Ascending aorta (tissue), 2 donors: ENCODE results near the gene XRCC3. TPM values are rescaled to one million over a fixed set of nuclear protein-coding genes. Genes with fewer than 3 reads are reported as not detected.

ENCODE experiments used
- DNase-seq, 2 donors: peaks; one replicate each; pipeline ENCODE4 v3.0.0-alpha.2; 2019; ENCODE audit warnings: low spot score in 2 of 2
- H3K27ac ChIP-seq, 2 donors: fragments of 200-600 bp; sonication (generic); one replicate each; pipeline ENCODE4 v1.5.1; 2016 to 2017; ENCODE audit warnings: mild to moderate bottlenecking in 1 of 2
- H3K27me3 ChIP-seq: fragments of 200-600 bp; sonication (generic); one replicate; pipeline ENCODE4 v1.5.1; 2017
- H3K36me3 ChIP-seq, 2 donors: fragments of 200-600 bp; sonication (generic); one replicate each; pipeline ENCODE4 v1.5.1; 2016
- H3K4me1 ChIP-seq, 2 donors: fragments of 200-600 bp; sonication (generic); one replicate each; pipeline ENCODE4 v1.5.1; 2016 to 2017; ENCODE audit warnings: mild to moderate bottlenecking in 1 of 2
- H3K4me3 ChIP-seq, 2 donors: fragments of 200-600 bp; sonication (generic); one replicate each; pipeline ENCODE4 v1.5.1; 2016 to 2017; ENCODE audit warnings: mild to moderate bottlenecking in 1 of 2
- H3K9me3 ChIP-seq, 2 donors: fragments of 200-600 bp; sonication (generic); one replicate each; pipeline ENCODE4 v1.5.1; 2016
- CTCF ChIP-seq, 3 experiments: fragments of 200-600 bp in 2 of 3; fragments of 450-650 bp in 1 of 3; sonication (generic) in 2 of 3; IDR thresholded peaks; one replicate each; pipeline ENCODE4 v1.5.1; 2016 to 2019; ENCODE audit warnings: antibody characterized with exemption in 3 of 3, mild to moderate bottlenecking in 1 of 3, moderate library complexity in 1 of 3
- intact Hi-C: fragments of 100-400 bp; cut with DNase I; formaldehyde crosslinking; loops from one replicate; pipeline ENCODE4 v1.15.1; 2023
- total RNA-seq: library from RNA; depleted of rRNA; stranded (reverse); fragments of >200 nt; gene quantifications from one replicate; pipeline ENCODE4 v1.1.0, GENCODE V29; 2016

Gene XRCC3
- total RNA-seq, 1 donor from 2014 or later: 9.0 TPM

GRCh38 chr14:103690332-103690731 lies 24.9 kb downstream of the XRCC3 start:
- H3K36me3 ChIP-seq: peaks cover 53 to 72% of the 10 kb centered on the region in 2 donors

DNA sequence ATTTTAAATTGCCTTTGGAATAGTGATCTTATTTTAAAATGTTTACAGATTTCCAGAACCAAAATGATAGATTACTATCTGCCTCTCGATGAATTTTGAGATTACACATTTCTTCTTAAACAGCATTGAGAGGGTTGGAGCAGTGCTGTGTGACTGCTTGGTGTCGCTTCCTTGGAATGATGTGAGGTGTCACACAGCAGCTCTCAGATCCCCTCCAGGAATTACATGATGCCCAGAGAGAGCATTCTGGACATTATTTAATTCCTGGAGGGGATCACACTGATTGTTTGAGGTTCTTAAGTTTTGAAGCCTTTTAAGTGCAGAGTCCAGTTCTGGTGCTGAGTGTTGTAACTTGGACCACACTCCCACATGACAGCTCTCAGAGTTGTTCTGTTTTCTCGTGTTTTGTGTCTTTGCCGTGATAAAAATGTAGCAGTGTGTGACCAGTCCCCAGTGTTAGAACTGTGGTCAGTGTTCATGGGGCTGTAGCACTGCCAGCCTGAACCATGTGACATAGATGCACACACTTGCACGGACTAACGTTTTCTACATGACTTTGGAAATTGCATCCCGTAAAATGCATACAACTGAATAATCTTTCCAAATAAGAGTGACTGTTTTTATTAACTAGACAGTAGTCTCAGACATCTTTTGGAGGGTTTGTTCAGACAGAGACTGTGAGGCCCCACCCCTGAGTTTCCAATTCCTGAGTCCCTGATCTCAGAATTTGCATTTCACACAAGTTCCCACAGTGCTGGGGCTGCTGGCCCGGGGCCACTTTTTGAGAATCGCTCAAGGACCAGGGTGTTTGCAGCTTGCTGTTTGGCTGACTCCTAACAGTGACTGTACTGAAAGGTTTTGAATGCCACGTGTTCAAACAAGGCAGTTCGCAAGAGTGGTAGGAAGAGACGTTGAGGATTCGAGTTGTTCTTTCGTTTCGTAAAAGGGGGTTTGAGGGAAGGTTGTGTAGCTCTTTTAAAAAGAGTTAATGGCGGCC lies 26.0 kb downstream of the XRCC3 start:
- peak overlapping the region; percentile 37 to 66 for H3K27ac ChIP-seq
- peaks cover 6 to 10% of the 10 kb centered on the region in 2 donors for H3K4me1 ChIP-seq
- TF ChIP-seq CTCF (IDR thresholded peaks at IDR 0.05): no peak
- H3K27me3 ChIP-seq: no peaks in the 10 kb centered on the region
- no peaks in the 10 kb centered on the region for H3K9me3 ChIP-seq
- peaks cover 59 to 74% of the 10 kb centered on the region in 2 donors for H3K36me3 ChIP-seq
- intact Hi-C loops: no loop called here
- H3K4me3 ChIP-seq: peak overlapping the region in 1 of 2 donors; percentile 38
- DNase-seq: no peak

More at GRCh38 chr14:103690332-103690731, 24.9 kb downstream of the XRCC3 start:
- no peak for TF ChIP-seq CTCF (IDR thresholded peaks at IDR 0.05)
- no peaks in the 10 kb centered on the region for H3K27me3 ChIP-seq
- no peak for DNase-seq
- H3K4me3 ChIP-seq: no peak overlapping the region
- H3K4me1 ChIP-seq: peaks cover 6 to 10% of the 10 kb centered on the region in 2 donors
- H3K27ac ChIP-seq: peak overlapping the region in 1 of 2 donors; percentile 37
- H3K9me3 ChIP-seq: no peaks in the 10 kb centered on the region
- intact Hi-C loops: no loop called here

GRCh38 chr14:103688441-103688840 lies 26.8 kb downstream of the XRCC3 start:
- intact Hi-C loops: no loop called here
- TF ChIP-seq CTCF (IDR thresholded peaks at IDR 0.05): no peak
- Histone ChIP-seq H3K4me3 (no peak overlapping the region), H3K27me3 (no peaks in the 10 kb centered on the region), H3K27ac (peak overlapping the region; percentile 33 to 66), H3K4me1 (peaks cover 6 to 10% of the 10 kb centered on the region in 2 donors), H3K9me3 (no peaks in the 10 kb centered on the region), H3K36me3 (peaks cover 59 to 74% of the 10 kb centered on the region in 2 donors)
- DNase-seq: no peak

DNA sequence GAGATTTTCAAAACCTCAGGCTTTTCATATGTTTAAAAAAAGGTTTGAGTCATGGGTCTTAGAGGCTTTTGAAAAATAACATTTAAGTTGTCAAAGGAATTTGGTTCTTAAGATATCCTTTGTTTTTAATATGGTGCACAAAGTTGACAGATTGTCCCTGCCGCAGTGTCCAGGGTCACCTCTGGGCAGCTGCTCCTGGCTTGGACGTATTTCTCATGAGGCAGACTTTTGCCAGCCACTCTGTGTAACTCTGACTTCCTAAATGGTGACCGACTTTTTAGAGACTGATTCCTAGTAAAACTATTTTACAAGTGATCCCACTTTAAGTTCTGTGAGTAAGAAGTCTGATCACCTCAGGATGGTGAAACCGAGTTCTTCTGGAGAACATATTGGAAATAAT lies 27.5 kb downstream of the XRCC3 start:
- Histone ChIP-seq H3K36me3 (peaks cover 58 to 74% of the 10 kb centered on the region in 2 donors), H3K27me3 (no peaks in the 10 kb centered on the region), H3K9me3 (no peaks in the 10 kb centered on the region), H3K27ac (peak overlapping the region; percentile 33 to 66), H3K4me1 (peaks cover 6 to 10% of the 10 kb centered on the region in 2 donors), H3K4me3 (no peak overlapping the region)
- intact Hi-C loops: no loop called here
- DNase-seq: no peak
- no peak for TF ChIP-seq CTCF (IDR thresholded peaks at IDR 0.05)

DNA sequence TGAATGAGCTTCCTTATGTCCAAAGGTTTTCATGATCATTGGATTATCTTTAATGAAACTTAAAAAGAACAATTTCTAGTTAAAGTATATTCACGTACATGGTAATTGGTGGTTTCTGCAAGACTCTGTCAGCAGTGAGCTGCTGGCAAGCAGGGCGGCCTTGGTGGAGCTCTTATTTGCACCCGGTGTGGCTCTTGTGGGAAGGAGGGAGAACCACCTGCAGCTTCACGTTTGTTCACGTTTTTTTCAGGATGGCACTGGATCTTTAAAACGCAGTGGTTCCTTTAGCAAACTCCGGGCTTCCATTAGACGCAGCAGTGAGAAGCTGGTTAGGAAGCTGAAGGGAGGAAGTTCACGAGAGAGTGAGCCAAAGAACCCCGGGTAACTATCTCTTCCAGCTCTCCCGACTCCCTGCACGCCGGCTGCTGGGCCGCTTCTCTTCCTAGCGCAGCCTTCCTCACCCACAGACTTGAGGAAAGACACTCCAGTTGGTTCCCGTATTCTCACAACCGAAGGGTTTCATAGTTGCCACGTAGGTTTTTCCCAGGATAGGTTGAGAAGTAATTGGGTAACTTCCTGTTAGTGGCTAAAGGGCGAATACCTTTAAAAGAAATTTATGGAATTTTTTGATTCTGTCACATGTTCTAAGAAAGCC lies 28.3 kb downstream of the XRCC3 start:
- no peak for TF ChIP-seq CTCF (IDR thresholded peaks at IDR 0.05)
- Histone ChIP-seq H3K36me3 (peaks cover 58 to 74% of the 10 kb centered on the region in 2 donors), H3K27me3 (no peaks in the 10 kb centered on the region), H3K9me3 (no peaks in the 10 kb centered on the region), H3K27ac (peak overlapping the region; percentile 33 to 66), H3K4me3 (no peak overlapping the region), H3K4me1 (peaks cover 6 to 10% of the 10 kb centered on the region in 2 donors)
- intact Hi-C loops: no loop called here
- no peak for DNase-seq
